Measurements from ENCODE around the gene RAD51AP1.

GRCh38 chr12:4603421-4603820 is 64.7 kb downstream of the RAD51AP1 start:
- TF ChIP-seq POLR2A (IDR thresholded peaks at IDR 0.05) (no peak), CTCF (IDR thresholded peaks at IDR 0.05 in 8 of 11, conservative IDR thresholded peaks at IDR 0.05 in 3 of 11) (no peak)
